GM19328 (cell line): ENCODE results near the gene STXBP6.
"Not testable (repeated sequence)": the region's sequence is repeated elsewhere in the genome, so short reads cannot be mapped to it uniquely, and the experiment has no call there.

Source experiments
- ATAC-seq: cut with Tn5 transposase; IDR thresholded peaks from one replicate; pipeline ENCODE4 v1.9.1; 2021; ENCODE audit warnings: mild to moderate bottlenecking, moderate library complexity; ENCODE audit not compliant: unreplicated experiment

The STXBP6 gene

DNA sequence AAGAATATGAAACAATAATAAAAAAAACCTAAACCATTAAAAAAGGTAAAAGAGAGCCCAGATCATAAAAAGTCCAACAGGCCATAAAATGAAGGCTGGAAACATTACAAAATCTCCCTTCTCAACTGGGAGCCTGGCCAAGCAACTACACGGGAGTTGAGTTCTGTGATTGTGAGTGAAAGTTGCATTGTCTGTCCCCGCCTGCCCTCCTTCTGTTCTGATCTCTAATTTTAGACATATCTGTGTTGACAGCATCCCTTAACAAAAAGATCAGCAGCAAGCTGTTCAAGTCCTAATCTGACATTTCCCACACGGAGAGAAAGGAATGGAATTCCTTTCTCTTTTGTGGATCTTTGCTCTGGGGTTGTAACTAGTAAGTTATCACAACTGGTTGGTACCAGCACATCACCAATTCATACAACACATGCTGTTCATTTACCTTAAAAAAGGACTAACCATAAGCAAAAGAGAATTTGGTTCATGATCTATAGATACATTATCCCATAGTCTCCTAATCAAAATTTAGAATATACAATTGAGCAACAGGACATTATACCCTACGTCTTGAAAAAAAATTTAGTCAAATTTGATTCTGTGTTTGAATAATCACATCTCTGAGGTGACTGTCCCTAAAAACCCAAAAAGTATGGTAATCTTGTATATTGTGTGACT is 210.9 kb downstream of the STXBP6 start:
- ATAC-seq = no peak

GRCh38 chr14:24837280-24838046 is 212.5 kb downstream of the STXBP6 start:
- ATAC-seq = no peak

- ATAC-seq = not testable (repeated sequence)
Observed at GRCh38 chr14:24836324-24836723, 213.6 kb downstream of the STXBP6 start.

- ATAC-seq = no peak
Observed at GRCh38 chr14:24834956-24835355, 215.0 kb downstream of the STXBP6 start.

DNA sequence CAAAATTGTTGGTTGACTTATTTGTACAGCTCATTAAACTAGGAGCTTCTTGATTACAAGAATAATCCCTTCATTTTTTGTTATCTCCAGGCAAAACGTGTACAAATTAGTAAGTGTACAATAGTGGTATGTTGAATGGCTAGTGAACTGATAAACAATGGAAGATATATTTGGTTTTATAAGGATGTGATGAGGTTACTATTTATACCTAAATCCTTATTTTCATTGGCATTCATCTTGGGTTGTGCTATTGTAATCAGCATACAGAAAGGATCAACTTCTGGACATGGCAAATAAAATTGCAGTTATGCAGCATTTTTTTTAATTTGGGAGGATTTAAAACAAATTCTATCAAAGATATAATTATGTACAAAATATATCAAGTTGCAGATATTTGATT is 216.6 kb downstream of the STXBP6 start:
- ATAC-seq = no peak

- no peak for ATAC-seq
Observed at GRCh38 chr14:24831677-24832076, 218.3 kb downstream of the STXBP6 start.

DNA sequence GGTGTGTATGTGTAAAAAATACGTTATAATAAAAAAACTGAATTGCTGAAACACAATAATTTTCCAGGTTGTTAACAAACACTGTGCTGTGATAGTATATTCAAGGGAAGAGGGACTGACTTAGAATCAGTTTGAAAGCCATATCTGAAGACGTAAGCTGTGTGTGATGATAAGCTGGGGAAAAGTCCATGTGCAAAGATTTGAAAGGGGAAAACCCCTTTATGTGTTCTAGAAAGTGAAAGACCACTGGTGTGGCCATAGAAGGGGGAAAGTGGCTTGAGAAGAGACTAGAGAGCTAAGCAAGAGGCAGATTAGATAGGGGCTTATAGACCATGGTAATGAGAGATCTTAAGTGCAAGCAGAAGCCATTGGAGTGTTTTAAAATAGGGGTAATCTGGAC is 220.1 kb downstream of the STXBP6 start:
- ATAC-seq = no peak

DNA sequence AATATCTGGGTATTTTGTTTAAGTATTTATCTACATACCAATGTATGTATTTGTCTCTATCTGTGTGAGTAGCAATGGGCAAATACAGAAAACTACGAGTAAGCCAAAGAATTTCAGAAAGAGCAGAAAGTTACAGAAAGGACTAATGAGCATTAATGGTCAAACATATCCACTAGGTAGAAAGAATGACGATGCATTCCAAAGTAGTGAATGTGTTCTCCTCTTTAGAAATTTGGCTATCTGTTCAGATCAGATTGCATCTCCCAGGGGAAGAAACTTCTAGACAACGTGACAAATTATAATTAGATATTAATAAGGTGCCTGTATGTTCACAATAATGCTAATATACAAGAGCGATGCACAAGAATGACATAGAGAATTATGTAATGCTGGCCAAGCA is 221.5 kb downstream of the STXBP6 start:
- ATAC-seq = no peak

DNA sequence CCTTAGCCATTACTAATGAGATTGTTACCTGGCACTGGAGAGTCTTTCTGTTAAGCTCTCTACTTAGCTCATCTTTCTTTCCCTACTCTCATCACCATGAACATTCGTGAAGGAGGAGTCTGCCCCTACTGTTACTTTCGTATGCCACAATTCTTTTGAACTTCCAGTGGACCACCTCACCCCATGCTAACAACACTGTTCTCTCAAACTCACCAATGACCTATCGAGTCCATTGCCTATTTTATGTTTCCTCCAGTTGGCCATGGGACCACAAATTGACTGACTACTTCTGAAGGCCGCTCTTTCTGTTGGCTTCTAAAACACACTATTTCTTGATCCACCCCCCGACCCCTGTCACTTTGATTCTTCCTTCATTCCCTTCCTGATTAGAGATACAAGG is 223.6 kb downstream of the STXBP6 start:
- ATAC-seq = no peak

DNA sequence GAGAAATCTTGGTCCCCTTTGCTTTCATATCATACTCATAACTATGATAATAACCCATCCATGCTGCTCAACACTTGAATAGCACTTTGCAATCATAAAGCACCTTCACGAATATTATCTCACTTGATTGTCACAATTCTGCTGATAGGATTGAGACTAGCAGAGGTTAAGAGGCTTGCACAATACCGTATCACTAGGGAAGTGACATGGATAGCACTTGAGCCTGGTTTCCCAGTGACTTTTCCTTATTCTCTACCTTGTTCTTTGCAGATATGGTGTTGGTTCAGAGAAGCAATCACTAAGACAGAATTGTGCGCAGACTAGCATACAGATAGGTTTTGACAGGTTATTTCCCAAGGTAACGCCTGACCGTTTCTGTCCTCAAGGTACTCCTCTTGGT is 229.3 kb downstream of the STXBP6 start:
- no peak for ATAC-seq

GRCh38 chr14:24818823-24819341 is 231.1 kb downstream of the STXBP6 start:
- ATAC-seq = no peak

DNA sequence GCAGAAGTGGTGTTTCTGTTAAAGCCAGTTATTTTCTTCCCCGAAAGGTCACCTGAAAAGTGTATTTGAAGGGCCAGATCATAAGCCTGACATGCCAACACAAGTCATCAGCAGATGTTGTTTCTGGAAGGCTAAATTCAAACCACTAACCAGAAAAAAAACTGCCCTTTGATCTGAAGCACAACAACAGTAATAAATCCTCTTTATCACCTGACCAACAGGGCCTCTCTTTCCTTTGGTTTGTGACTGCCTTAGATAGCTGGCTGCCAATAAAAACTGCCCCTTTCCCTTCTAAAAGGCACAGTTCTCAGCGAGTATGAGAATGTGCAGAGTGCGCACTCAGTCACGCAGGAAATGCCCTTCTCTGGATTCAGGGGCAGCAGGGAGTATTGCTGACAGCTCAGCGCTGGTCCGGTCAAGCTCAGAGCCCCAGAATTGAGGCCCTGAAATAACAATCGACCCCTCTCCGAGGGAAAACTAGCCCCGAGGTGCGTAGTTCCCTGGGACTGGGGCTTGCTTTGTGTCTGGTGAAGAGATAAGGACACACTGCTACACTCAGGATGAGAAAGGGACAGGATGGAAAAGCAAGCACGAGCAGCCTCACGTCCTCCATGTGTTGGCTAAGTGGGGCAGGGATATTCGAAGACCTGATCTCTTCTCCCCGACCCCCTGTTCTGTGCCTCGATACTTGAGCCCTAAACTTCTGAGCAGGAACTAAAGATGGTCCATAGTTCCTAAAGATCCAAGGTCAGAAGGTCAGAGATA is 231.7 kb downstream of the STXBP6 start:
- ATAC-seq = no peak

GRCh38 chr14:24817212-24818057 is 232.5 kb downstream of the STXBP6 start:
- no peak for ATAC-seq

DNA sequence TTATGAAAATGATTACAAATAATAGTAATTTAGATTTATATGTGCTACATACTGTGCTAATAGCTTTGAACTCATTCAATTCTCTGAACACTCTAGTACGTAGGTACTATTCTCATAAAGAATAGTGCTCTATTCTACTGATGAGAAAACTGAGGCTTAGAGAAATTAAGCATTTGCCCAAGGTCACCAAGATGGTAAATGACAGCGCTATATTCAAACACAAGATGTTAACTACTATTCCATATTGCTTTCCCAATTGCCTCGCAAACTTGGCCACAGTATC is 233.1 kb downstream of the STXBP6 start:
- no peak for ATAC-seq

DNA sequence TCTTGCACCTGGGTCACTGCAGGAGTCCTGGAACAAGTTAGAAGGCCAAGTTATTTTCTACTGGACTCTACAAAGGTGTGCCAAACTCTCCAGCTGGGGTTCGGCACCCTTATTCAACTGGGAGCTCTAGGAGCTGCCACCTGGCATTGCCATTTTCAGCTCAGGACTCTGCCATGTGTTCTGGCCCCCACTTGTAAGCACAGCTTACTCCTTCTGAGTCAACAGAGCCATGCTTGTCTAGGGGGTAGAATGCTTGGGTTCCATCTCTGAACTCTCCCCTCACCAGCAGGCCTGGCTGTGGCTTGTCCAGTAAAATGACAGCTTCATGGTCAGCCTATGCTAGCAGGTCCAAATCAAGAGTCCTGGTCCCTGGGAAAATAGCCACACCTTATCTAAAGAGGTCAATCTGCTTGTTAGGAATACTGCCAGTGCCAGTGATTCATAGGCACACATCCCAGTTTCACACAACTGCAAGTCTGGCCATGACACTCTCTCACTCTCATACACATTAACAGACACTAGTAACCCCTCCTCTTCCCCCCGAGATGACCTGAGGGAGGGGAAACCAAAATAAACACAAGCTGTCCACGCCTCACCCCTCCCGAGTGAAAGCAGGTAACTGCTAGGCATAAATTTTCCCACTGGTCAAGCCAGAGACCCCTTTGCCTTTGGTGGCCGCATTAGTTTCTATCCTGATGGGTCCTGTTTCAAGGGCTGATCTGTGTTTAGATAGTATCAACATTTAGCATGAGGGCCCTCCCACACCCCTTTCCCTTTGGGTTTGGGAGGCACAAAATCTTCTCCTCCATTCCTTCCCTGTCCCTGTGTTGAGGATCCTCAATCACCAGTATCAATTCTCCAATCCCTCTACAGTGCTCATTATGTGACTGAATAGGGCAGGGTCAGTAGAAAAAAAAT is 233.7 kb downstream of the STXBP6 start:
- ATAC-seq = no peak

DNA sequence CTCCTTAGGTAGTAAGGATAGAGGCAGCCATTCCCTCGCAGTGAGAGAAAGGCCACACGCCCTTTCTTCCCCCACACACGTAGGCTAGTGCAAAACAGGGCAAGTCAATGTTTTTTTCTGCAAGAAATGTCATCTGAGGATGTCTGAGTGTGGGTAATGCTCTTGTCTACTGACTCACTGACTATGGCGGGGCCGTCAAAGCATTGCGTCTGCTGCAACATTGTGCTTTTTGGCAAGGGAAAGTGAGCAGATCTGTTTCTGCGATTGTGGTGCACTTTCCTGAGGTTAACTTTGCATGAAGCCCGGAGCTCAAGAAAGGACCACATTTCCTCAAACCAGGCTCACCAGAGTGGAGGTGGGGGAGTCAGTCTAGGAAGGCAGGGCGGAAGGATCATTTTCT is 234.4 kb downstream of the STXBP6 start:
- no peak for ATAC-seq

GRCh38 chr14:24814944-24815343 is 235.0 kb downstream of the STXBP6 start:
- no peak for ATAC-seq

GRCh38 chr14:24814346-24814745 is 235.6 kb downstream of the STXBP6 start:
- ATAC-seq = no peak

DNA sequence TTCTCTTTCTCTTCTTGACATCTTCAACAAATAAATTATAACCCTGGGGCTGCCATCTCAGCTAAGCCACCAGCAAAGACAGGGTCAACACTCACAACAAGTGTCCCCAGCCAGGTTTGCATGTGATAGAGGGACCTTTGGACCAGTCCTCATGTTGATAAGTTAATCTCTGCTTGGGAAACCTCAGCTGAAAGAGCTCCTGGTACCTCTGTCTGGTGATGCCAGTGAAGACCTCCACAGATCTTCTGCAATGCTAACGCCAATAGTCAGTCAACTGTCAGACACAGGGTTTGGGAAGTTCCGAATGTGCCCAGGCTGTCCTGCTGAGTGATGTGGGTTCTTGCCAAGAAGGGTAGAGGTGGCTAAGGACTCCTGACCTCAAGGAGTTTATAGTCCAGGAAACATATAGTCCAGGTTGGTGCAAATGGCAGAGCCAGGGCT is 236.1 kb downstream of the STXBP6 start:
- no peak for ATAC-seq
